T-helper 1 cell treated with Interleukin-12 subunit alpha and Interleukin-12 subunit beta and Interleukin-4 antibody, amounts not matched to agents 30 ng/mL and 1 ng/mL, for 36 hours (primary cell): Measurements from ENCODE around the gene TPP1. TPM values are rescaled to one million over a fixed set of nuclear protein-coding genes. Genes with fewer than 3 reads are reported as not detected.

Source experiments
- intact Hi-C: fragments of 100-400 bp; cut with micrococcal nuclease; formaldehyde crosslinking; loops from one replicate; pipeline ENCODE4 v1.15.1; 2024
- total RNA-seq: library from RNA; stranded (reverse); gene quantifications from 2 replicates; pipeline ENCODE4 v1.2.3, GENCODE V29; 2022

Gene TPP1
- total RNA-seq, 1 donor from 2014 or later = 95.9 TPM

GRCh38 chr11:6596239-6596877, 22.9 kb downstream of the TPP1 start:
- intact Hi-C loops = no loop called here

- intact Hi-C loops = no loop called here
These were observed 25.0 kb downstream of the TPP1 start for GRCh38 chr11:6594142-6594768.

GRCh38 chr11:6588018-6588417, 31.2 kb downstream of the TPP1 start:
- intact Hi-C loops = no loop called here

- intact Hi-C loops = no loop called here
These were observed 31.8 kb downstream of the TPP1 start for GRCh38 chr11:6587360-6587953.

GRCh38 chr11:6586434-6587359, 32.5 kb downstream of the TPP1 start:
- intact Hi-C loops = no loop called here

- intact Hi-C loops = no loop called here
These were observed 34.7 kb downstream of the TPP1 start for GRCh38 chr11:6584528-6584927.

- intact Hi-C loops = no loop called here
These were observed 35.6 kb downstream of the TPP1 start for GRCh38 chr11:6583584-6583983.

- intact Hi-C loops = no loop called here
These were observed 39.5 kb downstream of the TPP1 start for GRCh38 chr11:6579681-6580080.

GRCh38 chr11:6578134-6578533, 41.1 kb downstream of the TPP1 start:
- intact Hi-C loops = no loop called here

- intact Hi-C loops = no loop called here
These were observed 42.5 kb downstream of the TPP1 start for GRCh38 chr11:6576471-6577373.

GRCh38 chr11:6574816-6575715, 44.2 kb downstream of the TPP1 start:
- intact Hi-C loops = no loop called here

GRCh38 chr11:6572215-6572614, 47.0 kb downstream of the TPP1 start:
- intact Hi-C loops = no loop called here

- intact Hi-C loops = no loop called here
These were observed 47.7 kb downstream of the TPP1 start for GRCh38 chr11:6571434-6572008.

GRCh38 chr11:6570691-6571427, 48.4 kb downstream of the TPP1 start:
- intact Hi-C loops = no loop called here

GRCh38 chr11:6569706-6570105, 49.5 kb downstream of the TPP1 start:
- intact Hi-C loops = no loop called here

- intact Hi-C loops = no loop called here
These were observed 50.9 kb downstream of the TPP1 start for GRCh38 chr11:6568191-6568918.

GRCh38 chr11:6567371-6567745, 51.9 kb downstream of the TPP1 start:
- intact Hi-C loops = no loop called here
